OCI-LY1 (cell line): ENCODE data around the gene RAB21.

ENCODE experiments used
- CTCF ChIP-seq: fragments of 200-600 bp; sonication (generic), shearing (Covaris generic); IDR thresholded peaks from 2 replicates; pipeline ENCODE4 v1.5.1; 2017; ENCODE audit warnings: mild to moderate bottlenecking, antibody characterized with exemption, low read length, moderate library complexity, mixed read lengths
- EZH2 ChIP-seq: fragments of 200-600 bp; sonication (generic), shearing (Covaris generic); IDR thresholded peaks from 2 replicates; pipeline ENCODE4 v1.8.0; 2017; ENCODE audit warnings: borderline replicate concordance, mixed run types, mild to moderate bottlenecking, antibody characterized with exemption, low read length, moderate library complexity, mixed read lengths

- TF ChIP-seq CTCF (no peak), EZH2 (no peak)
Observed at GRCh38 chr12:71790331-71790730, 35.7 kb downstream of the RAB21 start.
